ENCODE results near the gene ATOSB. TPM values are rescaled to one million over a fixed set of nuclear protein-coding genes. Genes with fewer than 3 reads are reported as not detected.

The ATOSB gene
- polyA plus RNA-seq, 3 donors: 18.5 to 96.8 (median 23.7) TPM

DNA sequence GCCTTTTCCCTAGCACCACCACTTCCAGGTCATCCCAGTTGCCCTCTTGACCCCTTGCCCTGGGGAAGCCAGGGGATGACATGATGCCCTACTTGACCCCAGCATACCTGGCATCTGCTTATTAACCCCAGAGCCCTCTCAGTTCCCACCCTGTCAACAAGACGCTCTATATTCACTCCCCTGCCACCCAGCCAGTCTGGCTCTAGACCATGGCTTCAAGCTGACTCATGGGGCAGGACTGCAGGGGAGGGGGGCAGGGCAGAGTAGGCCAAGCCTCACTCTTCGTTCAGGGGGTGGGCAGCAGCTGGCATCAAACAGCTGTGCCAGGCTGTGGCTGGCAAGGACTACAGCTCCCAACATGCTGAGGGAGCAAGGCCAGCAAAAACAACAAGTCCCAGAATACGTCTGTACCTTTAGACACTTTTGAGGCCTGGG is 5.3 kb downstream of the ATOSB start:
- H3K9me3 Mint-ChIP-seq: peaks cover 0 to 3% (median 0%) of the 10 kb centered on the region in 7 donors
- TF ChIP-seq, protein P1, sequence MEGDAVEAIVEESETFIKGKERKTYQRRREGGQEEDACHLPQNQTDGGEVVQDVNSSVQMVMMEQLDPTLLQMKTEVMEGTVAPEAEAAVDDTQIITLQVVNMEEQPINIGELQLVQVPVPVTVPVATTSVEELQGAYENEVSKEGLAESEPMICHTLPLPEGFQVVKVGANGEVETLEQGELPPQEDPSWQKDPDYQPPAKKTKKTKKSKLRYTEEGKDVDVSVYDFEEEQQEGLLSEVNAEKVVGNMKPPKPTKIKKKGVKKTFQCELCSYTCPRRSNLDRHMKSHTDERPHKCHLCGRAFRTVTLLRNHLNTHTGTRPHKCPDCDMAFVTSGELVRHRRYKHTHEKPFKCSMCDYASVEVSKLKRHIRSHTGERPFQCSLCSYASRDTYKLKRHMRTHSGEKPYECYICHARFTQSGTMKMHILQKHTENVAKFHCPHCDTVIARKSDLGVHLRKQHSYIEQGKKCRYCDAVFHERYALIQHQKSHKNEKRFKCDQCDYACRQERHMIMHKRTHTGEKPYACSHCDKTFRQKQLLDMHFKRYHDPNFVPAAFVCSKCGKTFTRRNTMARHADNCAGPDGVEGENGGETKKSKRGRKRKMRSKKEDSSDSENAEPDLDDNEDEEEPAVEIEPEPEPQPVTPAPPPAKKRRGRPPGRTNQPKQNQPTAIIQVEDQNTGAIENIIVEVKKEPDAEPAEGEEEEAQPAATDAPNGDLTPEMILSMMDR (IDR thresholded peaks at IDR 0.05): no peak
- 27% methylated on average over 2 of the region's 3 CpGs for WGBS (ENCODE audit: insufficient coverage)
- peak overlapping the region in 1 of 2 donors; percentile 90 for H3K27ac ChIP-seq (ENCODE audit: low read depth in 1 of 2, low read length in 2 of 2)
- no peaks in the 10 kb centered on the region for H3K27me3 ChIP-seq (ENCODE audit: control insufficient read depth in 2 of 2, insufficient read depth in 2 of 2, low read length in 2 of 2)
- H3K4me3 Mint-ChIP-seq: peak overlapping the region; percentile 80 to 96
- peaks cover 85% of the 10 kb centered on the region for H4K20me1 ChIP-seq (ENCODE audit: insufficient read depth, low read length)
- H3K4me1 Mint-ChIP-seq: peaks cover 51% of the 10 kb centered on the region
- H3K9me3 ChIP-seq (replicated peaks in 1 of 2; ENCODE audit: control insufficient read depth in 1 of 2, insufficient read depth in 1 of 2, low read length in 2 of 2): no peaks in the 10 kb centered on the region
- H3K79me2 ChIP-seq (ENCODE audit: insufficient read depth, low read length): peaks cover 71% of the 10 kb centered on the region
- DNase-seq: peak in 1 of 3 donors; percentile 18
- peaks cover 0 to 8% (median 0%) of the 10 kb centered on the region in 3 donors for H3K27me3 Mint-ChIP-seq (ENCODE audit: low read depth in 3 of 3)
- peaks cover 39 to 67% of the 10 kb centered on the region in 2 donors for H3K36me3 Mint-ChIP-seq
- H3K27ac Mint-ChIP-seq: peak overlapping the region; percentile 86 to 100 (median 96)
- intact Hi-C loops (cut with micrococcal nuclease): loop anchor here (5.0 to 10.0 kb wide), 6 partner anchors 38 to 622 kb away; partner anchors contain the start of genes CCDC107 (in 1 of the 2), CCL27 (in 1 of the 2), CREB3 (in 1 of the 2) and RMRP (in 1 of the 2)
- H3K4me3 ChIP-seq (replicated peaks in 1 of 3; ENCODE audit: low read depth in 2 of 3, low read length in 3 of 3): peak overlapping the region in 1 of 3 experiments; percentile 77
- H2AFZ ChIP-seq (ENCODE audit: insufficient read depth, low read depth, low read length, poor library complexity, severe bottlenecking): no peak overlapping the region
- peaks cover 50 to 55% of the 10 kb centered on the region in 2 donors for H3K4me1 ChIP-seq (ENCODE audit: control insufficient read depth in 1 of 2, insufficient read depth in 2 of 2, low read length in 2 of 2)
- peak overlapping the region; percentile 71 for H3K4me2 ChIP-seq (replicated peaks; ENCODE audit: extremely low read depth, low read length, poor library complexity, severe bottlenecking)
- H3K36me3 ChIP-seq (replicated peaks in 1 of 2; ENCODE audit: control insufficient read depth in 1 of 2, insufficient read depth in 2 of 2, low read length in 2 of 2): peaks cover 36 to 46% of the 10 kb centered on the region in 2 donors
- peak overlapping the region; percentile 80 for H3K9ac ChIP-seq (ENCODE audit: insufficient read depth, low read length, poor library complexity, severe bottlenecking)

DNA sequence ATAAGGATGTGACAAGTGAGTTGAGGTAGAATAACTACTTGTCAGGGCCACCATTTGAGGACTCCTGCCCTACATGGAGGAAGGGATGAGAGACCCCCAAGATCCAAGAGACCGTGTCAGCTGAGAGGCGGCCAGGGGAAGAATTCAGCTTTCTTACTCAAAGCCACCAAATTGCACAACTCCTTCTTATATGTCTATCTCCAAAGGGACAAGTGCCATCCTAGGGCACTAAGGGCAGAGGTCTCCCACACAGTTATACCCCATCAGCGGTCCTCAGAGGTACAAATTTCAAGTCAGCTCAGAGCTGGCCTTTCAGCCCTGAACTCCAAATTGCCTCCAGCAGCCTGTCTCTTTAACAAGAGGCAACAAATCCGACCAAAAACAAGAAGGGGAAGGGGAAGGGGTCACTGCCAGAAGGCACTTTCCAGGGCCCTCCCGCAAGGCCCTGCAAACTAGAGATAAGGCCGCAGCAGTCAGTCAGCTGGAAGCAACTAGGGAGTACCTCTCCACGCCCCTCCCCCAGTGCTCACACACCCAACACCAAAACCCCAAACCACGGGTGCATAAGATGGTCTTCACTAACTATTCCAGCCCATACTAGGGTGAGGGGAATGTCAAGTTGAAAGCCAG is 6.6 kb downstream of the ATOSB start:
- Histone ChIP-seq H3K27me3 (ENCODE audit: control insufficient read depth in 2 of 2, insufficient read depth in 2 of 2, low read length in 2 of 2) (no peaks in the 10 kb centered on the region), H3K4me3 (replicated peaks in 1 of 3; ENCODE audit: low read depth in 2 of 3, low read length in 3 of 3) (no peak overlapping the region), H3K9me3 (replicated peaks in 1 of 2; ENCODE audit: control insufficient read depth in 1 of 2, insufficient read depth in 1 of 2, low read length in 2 of 2) (no peaks in the 10 kb centered on the region), H3K36me3 (replicated peaks in 1 of 2; ENCODE audit: control insufficient read depth in 1 of 2, insufficient read depth in 2 of 2, low read length in 2 of 2) (peaks cover 49 to 59% of the 10 kb centered on the region in 2 donors), H3K4me1 (ENCODE audit: control insufficient read depth in 1 of 2, insufficient read depth in 2 of 2, low read length in 2 of 2) (peaks cover 45 to 51% of the 10 kb centered on the region in 2 donors), H4K20me1 (ENCODE audit: insufficient read depth, low read length) (peaks cover 93% of the 10 kb centered on the region), H3K27ac (ENCODE audit: low read depth in 1 of 2, low read length in 2 of 2) (peak overlapping the region in 1 of 2 donors; percentile 90), H3K4me2 (replicated peaks; ENCODE audit: extremely low read depth, low read length, poor library complexity, severe bottlenecking) (no peak overlapping the region), H3K9ac (ENCODE audit: insufficient read depth, low read length, poor library complexity, severe bottlenecking) (no peak overlapping the region), H3K79me2 (ENCODE audit: insufficient read depth, low read length) (peaks cover 59% of the 10 kb centered on the region), H2AFZ (ENCODE audit: insufficient read depth, low read depth, low read length, poor library complexity, severe bottlenecking) (no peak overlapping the region)
- TF ChIP-seq, protein P1 (IDR thresholded peaks at IDR 0.05): no peak
- Mint-ChIP-seq H3K9me3 (peaks cover 0 to 3% (median 0%) of the 10 kb centered on the region in 7 donors), H3K36me3 (peaks cover 50 to 80% of the 10 kb centered on the region in 2 donors), H3K4me1 (peaks cover 51% of the 10 kb centered on the region), H3K27ac (peak overlapping the region; percentile 16 to 99 (median 73)), H3K4me3 (no peak overlapping the region), H3K27me3 (ENCODE audit: low read depth in 3 of 3) (peaks cover 0 to 8% (median 0%) of the 10 kb centered on the region in 3 donors)
- DNase-seq: no peak
- whole genome bisulfite sequencing (ENCODE audit: insufficient coverage): 0% methylated on average over 3 of the region's 8 CpGs
- intact Hi-C loops (cut with micrococcal nuclease): no loop called here

Data from CD14-positive monocyte (primary cell).